Peyer's patch (tissue), 4 donors: ENCODE results near the gene ITGB5.
"Not testable (repeated sequence)": the region's sequence is repeated elsewhere in the genome, so short reads cannot be mapped to it uniquely, and the experiment has no call there.

Experiments
- CTCF ChIP-seq, 6 experiments: fragments of 450-650 bp in 4 of 6; fragments of 200-600 bp in 2 of 6; sonication (generic) in 1 of 6; IDR thresholded peaks; one replicate each; pipeline ENCODE4 v1.5.1; 2017 to 2019; ENCODE audit warnings: antibody characterized with exemption in 6 of 6, mild to moderate bottlenecking in 3 of 6, moderate library complexity in 1 of 6
- POLR2A ChIP-seq, 2 donors: fragments of 450-650 bp; IDR thresholded peaks; one replicate each; pipeline ENCODE4 v1.5.1; 2017; ENCODE audit warnings: antibody characterized with exemption in 2 of 2, mild to moderate bottlenecking in 2 of 2, moderate library complexity in 2 of 2

DNA sequence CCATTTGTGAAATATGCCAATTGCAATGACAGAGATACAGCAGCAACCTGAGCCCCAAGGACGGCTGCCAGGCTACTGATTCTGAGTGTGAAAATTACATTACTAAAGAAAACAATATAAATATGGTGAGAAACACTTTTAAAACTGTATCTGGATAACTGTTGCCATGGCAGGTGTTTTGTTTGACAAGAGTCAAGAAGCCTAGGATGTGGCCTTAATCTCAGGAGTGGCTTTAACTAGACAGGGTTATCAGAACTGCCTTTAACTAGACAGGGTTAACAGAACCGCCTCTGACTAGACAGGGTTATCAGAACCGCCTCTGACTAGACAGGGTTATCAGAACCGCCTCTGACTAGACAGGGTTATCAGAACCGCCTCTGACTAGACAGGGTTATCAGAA, 98.1 kb downstream of the ITGB5 start:
- not testable (repeated sequence) for TF ChIP-seq CTCF, POLR2A (IDR thresholded peaks at IDR 0.05)
